Progenitor cell of endocrine pancreas (in vitro differentiated cells): ENCODE measurements around the gene EEIG2. TPM values are rescaled to one million over a fixed set of nuclear protein-coding genes. Genes with fewer than 3 reads are reported as not detected.

ENCODE experiments used
- DNase-seq: peaks from one replicate; pipeline ENCODE4 v3.0.0; 2021; ENCODE audit warnings: low spot score; ENCODE audit not compliant: unreplicated experiment
- H3K27ac Mint-ChIP-seq: 2 replicates; pipeline ENCODE4 v1.8.0; 2021; ENCODE audit warnings: mild to moderate bottlenecking, moderate library complexity, mixed read lengths
- H3K27me3 Mint-ChIP-seq: 2 replicates; pipeline ENCODE4 v1.8.0; 2021; ENCODE audit warnings: mixed read lengths
- H3K36me3 Mint-ChIP-seq: 2 replicates; pipeline ENCODE4 v1.8.0; 2022; ENCODE audit warnings: mixed read lengths; ENCODE audit not compliant: insufficient read depth
- H3K4me1 Mint-ChIP-seq: 2 replicates; pipeline ENCODE4 v1.8.0; 2021; ENCODE audit warnings: low read depth, mixed read lengths
- H3K4me3 Mint-ChIP-seq: 2 replicates; pipeline ENCODE4 v1.8.0; 2021; ENCODE audit warnings: low read depth, mild to moderate bottlenecking, moderate library complexity, mixed read lengths
- H3K9me3 Mint-ChIP-seq: 2 replicates; pipeline ENCODE4 v1.8.0; 2021; ENCODE audit warnings: low read depth, mixed read lengths
- CTCF ChIP-seq: fragments of 200-600 bp; sonication (generic); IDR thresholded peaks from one replicate; pipeline ENCODE4 v1.5.0; 2021; ENCODE audit warnings: antibody characterized with exemption, mild to moderate bottlenecking; ENCODE audit not compliant: unreplicated experiment
- total RNA-seq: library from RNA; stranded (reverse); gene quantifications from 2 replicates; pipeline ENCODE4 v1.2.1, GENCODE V29; 2021

The EEIG2 gene
- total RNA-seq, 1 donor from 2014 or later = 6.8 TPM

- no peaks in the 10 kb centered on the region for H3K36me3 Mint-ChIP-seq
- no peak for DNase-seq
- H3K4me1 Mint-ChIP-seq = peaks cover 4% of the 10 kb centered on the region
- peak overlapping the region; percentile 89 for H3K4me3 Mint-ChIP-seq
- peak overlapping the region; percentile 81 for H3K27ac Mint-ChIP-seq
- no peak for TF ChIP-seq CTCF
- no peaks in the 10 kb centered on the region for H3K9me3 Mint-ChIP-seq
- H3K27me3 Mint-ChIP-seq = no peaks in the 10 kb centered on the region
Measured at GRCh38 chr1:108560874-108561459, 1.1 kb downstream of the EEIG2 start.

GRCh38 chr1:108561689-108562326 lies 1.9 kb downstream of the EEIG2 start:
- peak; percentile 50 for DNase-seq
- H3K9me3 Mint-ChIP-seq = no peaks in the 10 kb centered on the region
- H3K27me3 Mint-ChIP-seq = no peaks in the 10 kb centered on the region
- H3K27ac Mint-ChIP-seq = no peak overlapping the region
- H3K36me3 Mint-ChIP-seq = no peaks in the 10 kb centered on the region
- H3K4me1 Mint-ChIP-seq = peaks cover 4% of the 10 kb centered on the region
- no peak overlapping the region for H3K4me3 Mint-ChIP-seq
- TF ChIP-seq CTCF = peak; percentile 71

GRCh38 chr1:108563808-108564207 lies 3.9 kb downstream of the EEIG2 start:
- Mint-ChIP-seq H3K9me3 (no peaks in the 10 kb centered on the region), H3K4me1 (peaks cover 4% of the 10 kb centered on the region), H3K36me3 (no peaks in the 10 kb centered on the region), H3K4me3 (no peak overlapping the region), H3K27me3 (no peaks in the 10 kb centered on the region), H3K27ac (no peak overlapping the region)
- no peak for DNase-seq
- TF ChIP-seq CTCF = no peak

- Mint-ChIP-seq H3K4me3 (no peak overlapping the region), H3K9me3 (no peaks in the 10 kb centered on the region), H3K27me3 (no peaks in the 10 kb centered on the region), H3K36me3 (no peaks in the 10 kb centered on the region), H3K27ac (no peak overlapping the region), H3K4me1 (peaks cover 4% of the 10 kb centered on the region)
- no peak for DNase-seq
- no peak for TF ChIP-seq CTCF
Measured at GRCh38 chr1:108565081-108565480, 5.2 kb downstream of the EEIG2 start.

GRCh38 chr1:108565512-108565911 lies 5.6 kb downstream of the EEIG2 start:
- Mint-ChIP-seq H3K4me1 (peaks cover 4% of the 10 kb centered on the region), H3K36me3 (no peaks in the 10 kb centered on the region), H3K4me3 (no peak overlapping the region), H3K27ac (no peak overlapping the region), H3K27me3 (no peaks in the 10 kb centered on the region), H3K9me3 (no peaks in the 10 kb centered on the region)
- no peak for DNase-seq
- no peak for TF ChIP-seq CTCF
